PC-9 (cell line): ENCODE results near the gene GSTA4. TPM values are rescaled to one million over a fixed set of nuclear protein-coding genes. Genes with fewer than 3 reads are reported as not detected.

ENCODE experiments used
- BruUV-seq: library from RNA; stranded (reverse); fragments of 400-500 nt; replicated peaks from 2 replicates; lab custom pipeline; 2021; lab: Mats Ljungman, UMichigan
- CTCF ChIA-PET: fragments of 300-600 bp; sonication (Branson Sonifier 250); formaldehyde crosslinking; loops from one replicate; lab custom pipeline; 2022; ENCODE audit warnings: antibody characterized with exemption; lab: Charles Lee
- POLR2A ChIA-PET: fragments of 300-600 bp; sonication (Branson Sonifier 250); formaldehyde crosslinking; loops from one replicate; lab custom pipeline; 2022; ENCODE audit warnings: antibody characterized with exemption; ENCODE audit not compliant: unreplicated experiment; lab: Charles Lee
- DNase-seq, 2 experiments: peaks; one replicate each; pipeline versions ENCODE4 v3.0.0 to v3.0.0-alpha.2; 2015 to 2022; ENCODE audit warnings: mixed read lengths in 1 of 2
- H2AFZ ChIP-seq: fragments of 200-600 bp; sonication (generic); 2 replicates; pipeline ENCODE4 v1.8.1; 2017; ENCODE audit warnings: antibody characterized with exemption
- H3F3A ChIP-seq: fragments of 200-600 bp; sonication (generic); 2 replicates; pipeline ENCODE4 v1.8.1; 2017; ENCODE audit warnings: antibody characterized with exemption, mild to moderate bottlenecking, low read depth; ENCODE audit not compliant: insufficient read depth
- H3K27ac ChIP-seq: fragments of 200-600 bp; sonication (generic); 2 replicates; pipeline ENCODE4 v1.6.1; 2016; ENCODE audit warnings: mixed run types
- H3K27me3 ChIP-seq: fragments of 200-600 bp; sonication (generic); 2 replicates; pipeline ENCODE4 v1.6.1; 2016; ENCODE audit warnings: low read depth, mixed run types; ENCODE audit not compliant: insufficient read depth
- H3K36me3 ChIP-seq: fragments of 200-600 bp; sonication (generic); 2 replicates; pipeline ENCODE4 v1.6.1; 2016; ENCODE audit warnings: low read depth, mixed run types
- H3K4me1 ChIP-seq: fragments of 200-600 bp; sonication (generic); replicated peaks from 2 replicates; pipeline ENCODE4 v1.6.1; 2016; ENCODE audit warnings: mixed run types; ENCODE audit not compliant: insufficient read depth
- H3K4me2 ChIP-seq: fragments of 200-600 bp; sonication (generic); 2 replicates; pipeline ENCODE4 v1.6.1; 2017; ENCODE audit warnings: mixed run types
- H3K4me3 ChIP-seq: fragments of 200-600 bp; sonication (generic); 2 replicates; pipeline ENCODE4 v1.6.1; 2016; ENCODE audit warnings: mixed run types
- H3K79me2 ChIP-seq: fragments of 200-600 bp; sonication (generic); 2 replicates; pipeline ENCODE4 v1.6.1; 2017; ENCODE audit warnings: low read depth, mixed run types
- H3K9me2 ChIP-seq: fragments of 200-600 bp; sonication (generic); 2 replicates; pipeline ENCODE4 v1.8.1; 2017; ENCODE audit warnings: mild to moderate bottlenecking; ENCODE audit not compliant: insufficient read depth
- H3K9me3 ChIP-seq: fragments of 200-600 bp; sonication (generic); 2 replicates; pipeline ENCODE4 v1.8.1; 2016; ENCODE audit warnings: low read depth; ENCODE audit not compliant: insufficient read depth
- H4K20me1 ChIP-seq: fragments of 200-600 bp; sonication (generic); 2 replicates; pipeline ENCODE4 v1.8.1; 2017; ENCODE audit not compliant: insufficient read depth
- CTCF ChIP-seq: fragments of 200-600 bp; sonication (generic); conservative IDR thresholded peaks from 2 replicates; pipeline ENCODE4 v1.6.1; 2017; ENCODE audit warnings: mixed run types, antibody characterized with exemption, mild to moderate bottlenecking, moderate library complexity
- EZH2 ChIP-seq: fragments of 200-600 bp; sonication (generic); IDR thresholded peaks from 2 replicates; pipeline ENCODE4 v1.8.0; 2017; ENCODE audit warnings: antibody characterized with exemption, low read depth
- intact Hi-C: fragments of 100-400 bp; cut with micrococcal nuclease; formaldehyde crosslinking; loops from one replicate; pipeline ENCODE4 v1.10.0; 2022; ENCODE audit not compliant: unreplicated experiment
- total RNA-seq: library from RNA; stranded (reverse); gene quantifications from 2 replicates; pipeline ENCODE4 v1.2.3, GENCODE V29; 2021

GSTA4 gene
- total RNA-seq, 1 experiment from 2014 or later = 3.4 TPM

GRCh38 chr6:53026526-53026925, 31.4 kb upstream of the GSTA4 start:
- H3K4me2 ChIP-seq = no peak overlapping the region
- no peak for DNase-seq
- no peak overlapping the region for H2AFZ ChIP-seq
- H3K4me3 ChIP-seq = no peak overlapping the region
- TF ChIP-seq EZH2 (no peak), CTCF (no peak)
- no peaks in the 10 kb centered on the region; the same call in 1 of the 2 replicates for H3K9me2 ChIP-seq
- H3K4me1 ChIP-seq = no peaks in the 10 kb centered on the region
- H3K79me2 ChIP-seq = no peaks in the 10 kb centered on the region
- no peaks in the 10 kb centered on the region for H3K27me3 ChIP-seq
- no TSS peak for BruUV-seq
- intact Hi-C loops = no loop called here
- H3K36me3 ChIP-seq = no peaks in the 10 kb centered on the region
- no peaks in the 10 kb centered on the region for H3F3A ChIP-seq
- CTCF ChIA-PET = no interaction called here
- no peaks in the 10 kb centered on the region for H4K20me1 ChIP-seq
- H3K9me3 ChIP-seq = no peaks in the 10 kb centered on the region
- H3K27ac ChIP-seq = no peak overlapping the region
- POLR2A ChIA-PET = no interaction called here

- intact Hi-C loops = no loop called here
- H3F3A ChIP-seq = no peaks in the 10 kb centered on the region
- no peak overlapping the region for H3K4me3 ChIP-seq
- POLR2A ChIA-PET = no interaction called here
- H3K4me1 ChIP-seq = no peaks in the 10 kb centered on the region
- no peaks in the 10 kb centered on the region for H3K9me3 ChIP-seq
- H2AFZ ChIP-seq = no peak overlapping the region
- no peaks in the 10 kb centered on the region for H3K79me2 ChIP-seq
- H4K20me1 ChIP-seq = no peaks in the 10 kb centered on the region
- H3K27ac ChIP-seq = no peak overlapping the region
- DNase-seq = no peak
- H3K4me2 ChIP-seq = no peak overlapping the region
- H3K36me3 ChIP-seq = no peaks in the 10 kb centered on the region
- no peaks in the 10 kb centered on the region; the same call in 1 of the 2 replicates for H3K9me2 ChIP-seq
- no peaks in the 10 kb centered on the region for H3K27me3 ChIP-seq
- CTCF ChIA-PET = no interaction called here
- BruUV-seq = no TSS peak
- TF ChIP-seq EZH2 (no peak), CTCF (no peak)
Measured at GRCh38 chr6:53023323-53023722, 28.2 kb upstream of the GSTA4 start.

DNA sequence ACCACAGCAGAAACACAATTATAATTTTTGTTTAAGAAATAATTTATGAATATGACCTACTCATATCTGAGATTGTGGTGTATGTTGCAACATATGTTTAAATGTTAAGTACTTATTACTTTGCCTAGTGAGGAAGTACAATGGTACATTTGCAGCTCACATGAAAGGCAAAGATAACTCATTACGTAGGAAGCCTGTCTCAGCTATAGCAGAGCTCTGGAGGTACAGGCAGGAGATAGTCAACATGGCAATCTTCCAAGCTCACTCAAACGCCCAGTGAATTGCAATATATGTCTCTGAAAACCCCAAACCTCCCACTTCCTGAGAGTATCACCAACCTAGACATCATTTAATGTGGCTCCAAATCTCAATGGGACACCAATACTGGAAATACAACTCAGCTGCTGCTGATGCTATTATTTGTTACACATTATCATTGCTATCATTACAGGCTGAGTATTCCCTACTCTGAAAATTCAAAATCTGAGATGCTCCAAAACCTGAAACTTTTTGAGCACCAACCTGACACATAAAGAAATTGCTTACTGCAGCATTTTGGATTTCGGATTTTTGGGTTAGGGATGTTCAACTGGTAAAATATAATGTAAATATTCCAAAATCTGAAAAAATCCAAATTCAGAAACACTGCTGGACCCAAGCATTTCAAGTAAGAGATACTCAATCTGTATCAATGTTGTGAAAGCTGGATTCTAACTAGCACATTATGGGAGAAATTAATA, 25.1 kb upstream of the GSTA4 start:
- intact Hi-C loops = no loop called here

More for the DNA sequence above, 25.1 kb upstream of the GSTA4 start:
- Histone ChIP-seq H3K4me2 (no peak overlapping the region), H3F3A (peaks cover 4% of the 10 kb centered on the region; the same call in 1 of the 2 replicates), H3K27me3 (no peaks in the 10 kb centered on the region), H3K4me3 (no peak overlapping the region), H2AFZ (no peak overlapping the region), H3K9me3 (no peaks in the 10 kb centered on the region), H3K9me2 (no peaks in the 10 kb centered on the region; the same call in 1 of the 2 replicates), H3K27ac (no peak overlapping the region), H3K79me2 (no peaks in the 10 kb centered on the region), H3K36me3 (no peaks in the 10 kb centered on the region), H3K4me1 (peaks cover 8% of the 10 kb centered on the region), H4K20me1 (no peaks in the 10 kb centered on the region)
- no peak for DNase-seq
- no peak for TF ChIP-seq CTCF
- TF ChIP-seq EZH2 = no peak
- ChIA-PET CTCF (no interaction called here), POLR2A (no interaction called here)
- BruUV-seq = no TSS peak
